ENCODE results near the gene SHOC2. TPM values are rescaled to one million over a fixed set of nuclear protein-coding genes. Genes with fewer than 3 reads are reported as not detected.

The SHOC2 gene
- total and polyA plus RNA-seq, 9 of the 15 experiments (the other 6 are each of a cell fraction or from before 2014, with no cell fraction given) = 9.2 to 17.5 (median 14.9) TPM

GRCh38 chr10:110903280-110904278 is 15.8 kb upstream of the SHOC2 start:
- Histone ChIP-seq H3K27ac (ENCODE audit: extremely low read depth, low read depth, low read length) (no peak overlapping the region), H4K20me1 (replicated peaks; ENCODE audit: control insufficient read depth, insufficient read depth, low read length) (no peaks in the 10 kb centered on the region), H2AFZ (ENCODE audit: low read depth, low read length) (no peak overlapping the region), H3K4me3 (no peak overlapping the region), H3K27me3 (ENCODE audit: control insufficient read depth in 2 of 2, insufficient read depth in 2 of 2, low read length in 2 of 2) (no peaks in the 10 kb centered on the region), H3K9ac (ENCODE audit: insufficient read depth in 1 of 2, low read depth in 2 of 2, low read length in 2 of 2) (no peak overlapping the region), H3K4me2 (ENCODE audit: insufficient read depth, low read length) (no peak overlapping the region), H3K79me2 (ENCODE audit: control insufficient read depth, insufficient read depth, low read length) (no peaks in the 10 kb centered on the region), H3K36me3 (ENCODE audit: control insufficient read depth, insufficient read depth, low read length) (0 out of 3 replicates have a peak, but pooled peaks cover 8% of the 10 kb centered on the region), H3K9me3 (replicated peaks; ENCODE audit: control insufficient read depth, insufficient read depth, low read depth, low read length) (no peaks in the 10 kb centered on the region), H3K4me1 (replicated peaks in 1 of 2; ENCODE audit: control insufficient read depth in 2 of 2, insufficient read depth in 2 of 2, low read length in 2 of 2) (no peaks in the 10 kb centered on the region), H3K9me1 (ENCODE audit: control insufficient read depth, insufficient read depth, low read length) (no peaks in the 10 kb centered on the region)
- DNase-seq (ENCODE audit: extremely low read depth in 1 of 4, low spot score in 3 of 4) (no peak), ATAC-seq (peak; percentile 28), FAIRE-seq (no peak)
- intact Hi-C loops (cut with micrococcal nuclease) (no loop called here), in situ Hi-C loops (cut with MboI) (no loop called here)
- POLR2A ChIA-PET = interaction anchor here (1.6 kb wide), 1 partner anchor 10 kb away, joined by 5 read pairs; no protein-coding TSS in a partner anchor
- 18% methylated on average over 3 of the region's 3 CpGs for WGBS (ENCODE audit: insufficient coverage, low coverage, missing lambda C conversion rate)
- no TSS peak for BruUV-seq (replicated peaks)
- CTCF ChIA-PET (ENCODE audit: low intra/inter-chr PET ratio) = no interaction called here
- TF ChIP-seq ZKSCAN3 (CRISPR knock-in tag; IDR thresholded peaks at IDR 0.05) = no peak
- no peak for TF ChIP-seq RFX7 (CRISPR knock-in tag; IDR thresholded peaks at IDR 0.05)
- no peak for TF ChIP-seq HNRNPLL (IDR thresholded peaks at IDR 0.05; ENCODE audit: low read depth, low read length, poor library complexity, severe bottlenecking)
- no peak for TF ChIP-seq CGGBP1 (CRISPR knock-in tag; IDR thresholded peaks at IDR 0.05)
- TF ChIP-seq PHF20 (IDR thresholded peaks at IDR 0.05; ENCODE audit: partially characterized antibody) = no peak
- TF ChIP-seq GATA2 (CRISPR knock-in tag; IDR thresholded peaks at IDR 0.05) = no peak
- no peak for TF ChIP-seq BRF1 (IDR thresholded peaks at IDR 0.05; ENCODE audit: borderline replicate concordance, extremely low read depth, insufficient read length)
- TF ChIP-seq, protein P1, sequence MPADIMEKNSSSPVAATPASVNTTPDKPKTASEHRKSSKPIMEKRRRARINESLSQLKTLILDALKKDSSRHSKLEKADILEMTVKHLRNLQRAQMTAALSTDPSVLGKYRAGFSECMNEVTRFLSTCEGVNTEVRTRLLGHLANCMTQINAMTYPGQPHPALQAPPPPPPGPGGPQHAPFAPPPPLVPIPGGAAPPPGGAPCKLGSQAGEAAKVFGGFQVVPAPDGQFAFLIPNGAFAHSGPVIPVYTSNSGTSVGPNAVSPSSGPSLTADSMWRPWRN (IDR thresholded peaks at IDR 0.05; ENCODE audit: low read depth) = no peak
- no peak for TF ChIP-seq CAMTA2 (CRISPR knock-in tag; conservative IDR thresholded peaks at IDR 0.05)
- no peak for TF ChIP-seq ZNF41 (CRISPR knock-in tag; conservative IDR thresholded peaks at IDR 0.05)
- no peak for TF ChIP-seq ZBTB40 (IDR thresholded peaks at IDR 0.05)
- TF ChIP-seq ZBTB40 (CRISPR knock-in tag; IDR thresholded peaks at IDR 0.05) = no peak

All from K562 (cell line).